BJ (cell line): ENCODE results near the gene ZNF217. TPM values are rescaled to one million over a fixed set of nuclear protein-coding genes. Genes with fewer than 3 reads are reported as not detected.
"Not testable (repeated sequence)": the region's sequence is repeated elsewhere in the genome, so short reads cannot be mapped to it uniquely, and the experiment has no call there.

Source experiments
- CTCF ChIA-PET: fragments of 350-600 bp; formaldehyde crosslinking; extraction: SDS; loops from one replicate; lab custom pipeline; 2021; ENCODE audit warnings: antibody characterized with exemption, inconsistent platforms; lab: Yijun Ruan, JAX
- POLR2A ChIA-PET: fragments of 300-600 bp; sonication (Branson Sonifier 250); formaldehyde crosslinking; extraction: SDS; loops from one replicate; lab custom pipeline; 2021; ENCODE audit warnings: antibody characterized with exemption; lab: Charles Lee
- DNase-seq: peaks from one replicate; pipeline ENCODE4 v3.0.0-alpha.2; 2011; ENCODE audit warnings: low read depth
- H3K27me3 ChIP-seq: 2 replicates; pipeline ENCODE4 v1.6.0; 2011; ENCODE audit warnings: low read length; ENCODE audit not compliant: control insufficient read depth, insufficient read depth
- H3K36me3 ChIP-seq: 2 replicates; pipeline ENCODE4 v1.5.1; 2011; ENCODE audit warnings: low read length; ENCODE audit not compliant: control insufficient read depth, insufficient read depth
- H3K4me3 ChIP-seq: 2 replicates; pipeline ENCODE4 v1.5.1; 2011; ENCODE audit warnings: low read depth, mild to moderate bottlenecking, control low read depth, low read length
- polyA plus RNA-seq: library from polyadenylated mRNA; depleted of rRNA; stranded (reverse); fragments of >200 nt; gene quantifications from 2 replicates; pipeline ENCODE4 v1.2.3, GENCODE V29; 2011
- TF ChIP-seq, protein P1 (sequence below): IDR thresholded peaks from 2 replicates; pipeline ENCODE4 v1.5.1; 2011; ENCODE audit warnings: low read depth, mild to moderate bottlenecking, control low read depth, inconsistent platforms, low read length, moderate library complexity; ENCODE audit not compliant: insufficient read depth

Gene ZNF217
- polyA plus RNA-seq, 1 experiment: 9.4 TPM

DNA sequence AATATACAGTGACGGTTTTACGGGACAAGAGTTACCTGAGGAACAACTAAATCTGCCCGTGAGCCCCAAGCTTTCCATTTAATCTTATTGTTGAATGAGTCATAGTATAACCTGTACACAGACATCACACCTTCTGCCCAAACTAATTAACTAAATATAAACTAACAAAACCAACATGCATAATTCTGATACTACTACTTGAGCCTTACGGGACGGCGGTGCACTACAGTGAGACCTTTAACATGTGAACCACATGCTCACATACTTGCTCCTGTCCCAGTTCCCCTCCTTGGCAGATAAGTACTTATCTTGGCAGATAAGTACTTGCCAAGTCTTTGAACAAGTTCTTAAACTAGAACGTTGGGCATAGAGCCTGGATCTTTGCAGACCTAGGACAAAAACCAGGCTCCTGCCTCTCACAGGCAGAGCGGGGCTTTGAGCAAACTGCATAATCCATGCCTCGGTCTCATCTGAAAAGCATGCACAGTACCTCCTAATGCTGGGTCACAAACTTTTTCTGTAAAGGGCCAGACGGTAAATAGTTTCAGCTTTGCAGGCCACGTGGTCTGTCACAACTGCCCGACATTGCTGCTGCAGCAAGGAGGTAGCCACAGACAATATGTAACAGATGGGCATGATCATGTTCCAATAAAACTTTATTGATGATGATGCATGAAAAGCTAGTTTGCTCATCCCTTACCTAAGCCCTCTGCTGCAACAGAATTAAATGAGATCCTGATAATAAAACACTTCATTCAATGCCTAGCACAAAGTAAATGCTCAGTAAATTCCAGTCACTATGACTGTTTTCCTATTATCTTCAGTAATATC, 23.0 kb downstream of the ZNF217 start:
- DNase-seq: no peak
- ChIA-PET POLR2A (no interaction called here), CTCF (interaction anchor here (0.6 to 1.2 kb wide), 4 partner anchors 302 to 371 kb away, joined by 3 to 5 read pairs (median 3); no protein-coding TSS in a partner anchor)
- Histone ChIP-seq H3K27me3 (no peaks in the 10 kb centered on the region), H3K36me3 (peaks cover 34% of the 10 kb centered on the region), H3K4me3 (no peak overlapping the region)
- TF ChIP-seq, protein P1, sequence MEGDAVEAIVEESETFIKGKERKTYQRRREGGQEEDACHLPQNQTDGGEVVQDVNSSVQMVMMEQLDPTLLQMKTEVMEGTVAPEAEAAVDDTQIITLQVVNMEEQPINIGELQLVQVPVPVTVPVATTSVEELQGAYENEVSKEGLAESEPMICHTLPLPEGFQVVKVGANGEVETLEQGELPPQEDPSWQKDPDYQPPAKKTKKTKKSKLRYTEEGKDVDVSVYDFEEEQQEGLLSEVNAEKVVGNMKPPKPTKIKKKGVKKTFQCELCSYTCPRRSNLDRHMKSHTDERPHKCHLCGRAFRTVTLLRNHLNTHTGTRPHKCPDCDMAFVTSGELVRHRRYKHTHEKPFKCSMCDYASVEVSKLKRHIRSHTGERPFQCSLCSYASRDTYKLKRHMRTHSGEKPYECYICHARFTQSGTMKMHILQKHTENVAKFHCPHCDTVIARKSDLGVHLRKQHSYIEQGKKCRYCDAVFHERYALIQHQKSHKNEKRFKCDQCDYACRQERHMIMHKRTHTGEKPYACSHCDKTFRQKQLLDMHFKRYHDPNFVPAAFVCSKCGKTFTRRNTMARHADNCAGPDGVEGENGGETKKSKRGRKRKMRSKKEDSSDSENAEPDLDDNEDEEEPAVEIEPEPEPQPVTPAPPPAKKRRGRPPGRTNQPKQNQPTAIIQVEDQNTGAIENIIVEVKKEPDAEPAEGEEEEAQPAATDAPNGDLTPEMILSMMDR: no peak

GRCh38 chr20:53569606-53570307, 23.9 kb downstream of the ZNF217 start:
- H3K27me3 ChIP-seq: no peaks in the 10 kb centered on the region
- CTCF ChIA-PET: interaction anchor here (0.6 to 1.4 kb wide), 5 partner anchors 10 to 372 kb away, joined by 3 to 5 read pairs (median 3); no protein-coding TSS in a partner anchor
- no peak for DNase-seq
- no peak overlapping the region for H3K4me3 ChIP-seq
- POLR2A ChIA-PET: no interaction called here
- TF ChIP-seq, protein P1: no peak
- peaks cover 31% of the 10 kb centered on the region for H3K36me3 ChIP-seq

- no peak for DNase-seq
- ChIA-PET POLR2A (interaction anchor here (0.5 to 0.6 kb wide), 2 partner anchors 11 to 297 kb away, joined by 3 to 6 read pairs; no protein-coding TSS in a partner anchor), CTCF (interaction anchor here (0.6 to 1.4 kb wide), 3 partner anchors 9 to 372 kb away, joined by 3 to 5 read pairs (median 4); no protein-coding TSS in a partner anchor)
- Histone ChIP-seq H3K27me3 (no peaks in the 10 kb centered on the region), H3K4me3 (no peak overlapping the region), H3K36me3 (peaks cover 27% of the 10 kb centered on the region)
- TF ChIP-seq, protein P1: no peak
Observed at GRCh38 chr20:53569005-53569404, 24.6 kb downstream of the ZNF217 start.

DNA sequence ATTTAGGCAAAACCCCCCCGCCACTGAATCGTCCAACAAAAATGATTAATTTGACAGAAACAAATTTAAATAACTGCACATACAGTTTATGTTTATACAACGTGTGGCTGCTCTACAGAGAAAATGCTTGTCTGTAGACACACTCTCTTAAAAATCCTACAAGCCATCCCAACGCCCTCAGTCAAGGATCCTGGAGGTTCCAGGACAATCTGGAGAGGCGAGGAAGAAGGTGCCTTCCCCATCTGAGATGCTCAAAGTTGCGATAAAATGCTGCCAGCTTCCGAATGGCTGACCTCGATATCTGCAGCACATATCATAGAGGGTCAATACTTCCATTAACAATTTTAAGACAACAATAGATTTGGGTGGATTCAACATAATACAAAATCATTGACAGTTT, 25.3 kb downstream of the ZNF217 start:
- ChIA-PET CTCF (interaction anchor here (1.4 kb wide), 1 partner anchor 9 kb away, joined by 4 read pairs; no protein-coding TSS in a partner anchor), POLR2A (interaction anchor here (0.5 to 0.6 kb wide), 2 partner anchors 12 to 459 kb away, joined by 3 to 4 read pairs; no protein-coding TSS in a partner anchor)
- TF ChIP-seq, protein P1: no peak
- no peak for DNase-seq
- H3K27me3 ChIP-seq: no peaks in the 10 kb centered on the region
- H3K4me3 ChIP-seq: no peak overlapping the region
- H3K36me3 ChIP-seq: peaks cover 22% of the 10 kb centered on the region

- Histone ChIP-seq H3K4me3 (no peak overlapping the region), H3K36me3 (peaks cover 19% of the 10 kb centered on the region), H3K27me3 (no peaks in the 10 kb centered on the region)
- ChIA-PET POLR2A (no interaction called here), CTCF (interaction anchor here (0.9 kb wide), 1 partner anchor 13 kb away, joined by 3 read pairs; no protein-coding TSS in a partner anchor)
- no peak for DNase-seq
- TF ChIP-seq, protein P1: no peak
Observed at GRCh38 chr20:53567379-53567917, 26.2 kb downstream of the ZNF217 start.

DNA sequence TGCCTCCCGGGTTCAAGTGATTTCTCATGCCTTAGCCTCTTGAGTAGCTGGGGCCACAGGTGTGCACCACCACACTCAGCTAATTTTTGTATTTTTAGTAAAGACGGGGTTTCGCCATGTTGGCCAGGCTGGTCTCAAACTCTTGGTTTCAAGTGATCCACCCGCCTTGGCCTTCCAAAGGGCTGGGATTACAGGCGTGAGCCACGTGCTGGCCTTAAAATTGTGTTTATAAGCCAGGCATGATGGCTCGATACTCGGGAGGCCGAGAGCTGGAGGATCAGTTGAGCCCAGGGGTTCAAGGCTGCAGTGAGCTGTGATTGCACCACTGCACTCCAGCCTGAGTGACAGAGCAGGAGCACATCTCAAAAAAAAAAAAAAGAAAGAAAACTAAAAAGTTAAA, 27.0 kb downstream of the ZNF217 start:
- DNase-seq, H3K4me3 ChIP-seq, H3K27me3 ChIP-seq, POLR2A ChIA-PET: not testable (repeated sequence)
- CTCF ChIA-PET: interaction anchor here (0.9 to 1.3 kb wide), 2 partner anchors 14 to 374 kb away, joined by 3 to 5 read pairs; no protein-coding TSS in a partner anchor
- peaks cover 16% of the 10 kb centered on the region for H3K36me3 ChIP-seq
